K562 (cell line): ENCODE measurements around the gene STON2. TPM values are rescaled to one million over a fixed set of nuclear protein-coding genes. Genes with fewer than 3 reads are reported as not detected.

ENCODE experiments used
- ATF1 ChIP-seq, 2 experiments: fragments of 450-650 bp in 1 of 2; IDR thresholded peaks; 2 replicates each; pipeline ENCODE4 v1.6.1; 2016; ENCODE audit warnings: missing compliant biosample characterization in 1 of 2, missing genetic modification characterization in 1 of 2
- BHLHE40 ChIP-seq: IDR thresholded peaks from 2 replicates; pipeline ENCODE4 v1.6.1; 2011; ENCODE audit warnings: low read length, improper control_type of control experiment
- EP400 ChIP-seq: fragments of 450-650 bp; IDR thresholded peaks from 2 replicates; pipeline ENCODE4 v1.6.1; 2017; ENCODE audit warnings: antibody characterized with exemption, mild to moderate bottlenecking, moderate library complexity
- HOXB6 ChIP-seq: fragments of 250-450 bp; sonication (Bioruptor Pico); IDR thresholded peaks from 2 replicates; pipeline ENCODE4 v1.5.1; 2022; ENCODE audit warnings: mild to moderate bottlenecking, borderline replicate concordance
- KLF1 ChIP-seq: fragments of 450-650 bp; IDR thresholded peaks from 2 replicates; pipeline ENCODE4 v1.6.1; 2016; ENCODE audit warnings: missing genetic modification characterization, missing compliant biosample characterization
- KLF16 ChIP-seq: IDR thresholded peaks from 2 replicates; pipeline ENCODE4 v1.6.1; 2016; ENCODE audit warnings: antibody characterized with exemption
- MCM7 ChIP-seq, 2 experiments: fragments of 450-650 bp; IDR thresholded peaks; 2 replicates each; pipeline ENCODE4 v1.6.1; 2016 to 2018
- MIER1 ChIP-seq: fragments of 450-650 bp; IDR thresholded peaks from 2 replicates; pipeline ENCODE4 v1.6.1; 2016; ENCODE audit warnings: antibody characterized with exemption, mild to moderate bottlenecking, low read depth
- NCOA2 ChIP-seq, 2 experiments: fragments of 450-650 bp; IDR thresholded peaks; 2 replicates each; pipeline ENCODE4 v1.6.1; 2018; ENCODE audit warnings: mild to moderate bottlenecking in 2 of 2, moderate library complexity in 1 of 2; ENCODE audit not compliant: partially characterized antibody in 2 of 2
- NFYB ChIP-seq: IDR thresholded peaks from 2 replicates; pipeline ENCODE4 v1.6.1; 2011; ENCODE audit warnings: mild to moderate bottlenecking, moderate library complexity; ENCODE audit not compliant: insufficient read length; ENCODE audit errors: extremely low read depth
- POU5F1 ChIP-seq: fragments of 150-350 bp; IDR thresholded peaks from 2 replicates; pipeline ENCODE4 v1.6.1; 2014; ENCODE audit warnings: borderline replicate concordance, low read length, low read depth, mild to moderate bottlenecking; ENCODE audit not compliant: partially characterized antibody
- RB1 ChIP-seq: fragments of 450-650 bp; IDR thresholded peaks from 2 replicates; pipeline ENCODE4 v1.6.1; 2017; ENCODE audit warnings: low read depth, mild to moderate bottlenecking
- SMC3 ChIP-seq: conservative IDR thresholded peaks from 2 replicates; pipeline ENCODE4 v1.6.1; 2011; ENCODE audit warnings: low read depth, low read length, improper control_type of control experiment; ENCODE audit not compliant: insufficient read depth
- ZBTB8A ChIP-seq: fragments of 450-650 bp; IDR thresholded peaks from 2 replicates; pipeline ENCODE4 v1.6.1; 2018; ENCODE audit warnings: mild to moderate bottlenecking, moderate library complexity; ENCODE audit not compliant: partially characterized antibody
- ZNF174 ChIP-seq: fragments of 250-450 bp; sonication (Bioruptor Pico); IDR thresholded peaks from 2 replicates; pipeline ENCODE4 v1.4.0; 2020; ENCODE audit warnings: mild to moderate bottlenecking
- ZNF830 ChIP-seq: fragments of 250-450 bp; sonication (Bioruptor Pico); IDR thresholded peaks from 2 replicates; pipeline ENCODE4 v1.5.0; 2021; ENCODE audit warnings: mild to moderate bottlenecking
- polyA plus RNA-seq, 8 experiments: library from polyadenylated mRNA; depleted of rRNA in 4 of 8; stranded (reverse) in 5 of 8; unstranded in 3 of 8; fragments of >200 nt; fragmentation: Nextera tagmentation in 2 of 8; fragmentation: Illumina TruSeq in 1 of 8; extraction: Ambion mirVana in 2 of 8; extraction: Trizol in 1 of 8; gene quantifications; 2 replicates each; pipeline versions ENCODE4 v1.2.1 to v1.2.3, GENCODE V29; 2011 to 2014; ENCODE audit warnings: inconsistent platforms in 1 of 8, missing spikeins in 1 of 8
- total RNA-seq, 7 experiments: library from RNA; depleted of rRNA in 6 of 7; stranded (reverse); fragments of >200 nt in 6 of 7; fragmentation: Illumina TruSeq in 2 of 7; extraction: Trizol in 2 of 7; gene quantifications; 2 replicates each; pipeline versions ENCODE4 v1.2.1 to v1.2.3, GENCODE V29; 2011 to 2021; ENCODE audit warnings: low replicate concordance in 1 of 7
- TF ChIP-seq, protein P1 (sequence below), 2 experiments: fragments of 450-650 bp in 1 of 2; IDR thresholded peaks; 2 replicates each; pipeline ENCODE4 v1.6.1; 2011 to 2017; ENCODE audit warnings: low read depth in 2 of 2, antibody characterized with exemption in 1 of 2, borderline replicate concordance in 1 of 2, low read length in 1 of 2, mild to moderate bottlenecking in 1 of 2, mixed read lengths in 1 of 2; ENCODE audit not compliant: control insufficient read depth in 1 of 2
- TF ChIP-seq, protein P2 (sequence below): fragments of 450-650 bp; formaldehyde crosslinking; IDR thresholded peaks from 2 replicates; pipeline ENCODE4 v1.4.0; 2022; ENCODE audit warnings: missing genetic modification characterization
- TF ChIP-seq, protein P3 (sequence below): fragments of 250-450 bp; sonication (Bioruptor Pico); IDR thresholded peaks from 2 replicates; pipeline ENCODE4 v1.5.0; 2022; ENCODE audit warnings: mild to moderate bottlenecking
- TF ChIP-seq, protein P4 (sequence below): sonication (generic); formaldehyde crosslinking; IDR thresholded peaks from 2 replicates; pipeline ENCODE4 v1.8.0; 2022; ENCODE audit warnings: missing genetic modification reagents, mild to moderate bottlenecking, borderline replicate concordance

STON2 gene
- total and polyA plus RNA-seq, 9 of the 15 experiments (the other 6 are each of a cell fraction or from before 2014, with no cell fraction given): 7.8 to 99.3 (median 53.5) TPM

DNA sequence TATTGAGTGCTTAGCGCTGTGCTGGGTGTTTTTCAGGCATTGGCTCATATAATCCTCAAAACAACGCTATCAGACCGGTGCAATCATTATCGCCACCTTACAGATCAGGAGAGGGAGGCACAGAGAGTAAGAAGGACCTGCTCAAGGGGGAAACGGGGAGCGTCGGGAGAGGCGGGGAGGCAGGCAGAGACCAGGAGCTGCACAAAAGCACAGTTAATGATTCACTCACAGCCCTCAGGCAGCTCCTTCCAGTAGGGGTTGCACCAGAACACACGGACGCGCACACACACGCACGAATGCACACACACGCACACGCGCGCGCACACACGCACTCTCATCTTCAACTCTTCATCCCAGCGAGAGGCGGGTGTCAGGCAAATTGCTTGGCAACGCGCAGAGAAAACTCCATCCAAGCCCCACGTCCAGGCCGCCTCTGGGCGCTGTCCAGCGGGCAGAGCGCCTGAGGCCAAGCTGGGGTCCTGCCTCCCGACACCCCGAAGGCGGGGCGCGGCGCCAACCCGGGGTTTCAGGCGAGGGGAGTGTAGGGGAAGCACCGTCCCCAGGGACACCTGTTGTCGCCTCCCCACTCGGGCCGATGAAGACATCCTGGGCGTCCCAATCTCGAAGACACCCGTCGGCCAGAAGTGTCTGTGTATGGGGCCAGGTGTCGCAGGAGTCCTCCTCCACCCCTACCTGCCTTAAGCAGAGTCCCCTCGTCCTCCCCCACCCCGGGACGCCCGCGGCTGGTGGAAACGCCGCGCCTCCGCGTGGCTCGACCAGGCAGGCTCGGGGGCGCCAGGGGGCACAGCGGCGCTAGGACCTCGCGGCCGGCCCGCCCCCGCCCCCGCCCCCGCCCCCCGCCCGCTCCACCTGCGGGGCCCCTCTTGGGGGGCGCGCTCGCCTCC is 35.5 kb upstream of the STON2 start (continued):
- TF ChIP-seq HOXB6 (no peak), ATF1 (CRISPR knock-in tag; IDR thresholded peaks at IDR 0.05) (no peak), ATF1 (tag; IDR thresholded peaks at IDR 0.05) (0 out of 2 replicates have a peak, but pooled peaks have one; percentile 10), MIER1 (peak; percentile 86), KLF16 (no peak), POU5F1 (no peak), MCM7 (IDR thresholded peaks at IDR 0.05) (no peak), ZNF174 (CRISPR knock-in tag) (no peak), NFYB (no peak), RB1 (0 out of 2 replicates have a peak, but pooled peaks have one; percentile 31), EP400 (no peak; the same call in 1 of the 2 replicates), KLF1 (tag) (no peak), ZBTB8A (no peak), BHLHE40 (no peak), NCOA2 (IDR thresholded peaks at IDR 0.05; ENCODE audit: partially characterized antibody in 2 of 2) (no peak), SMC3 (no peak), ZNF830 (CRISPR knock-in tag) (no peak)
- TF ChIP-seq, protein P1, sequence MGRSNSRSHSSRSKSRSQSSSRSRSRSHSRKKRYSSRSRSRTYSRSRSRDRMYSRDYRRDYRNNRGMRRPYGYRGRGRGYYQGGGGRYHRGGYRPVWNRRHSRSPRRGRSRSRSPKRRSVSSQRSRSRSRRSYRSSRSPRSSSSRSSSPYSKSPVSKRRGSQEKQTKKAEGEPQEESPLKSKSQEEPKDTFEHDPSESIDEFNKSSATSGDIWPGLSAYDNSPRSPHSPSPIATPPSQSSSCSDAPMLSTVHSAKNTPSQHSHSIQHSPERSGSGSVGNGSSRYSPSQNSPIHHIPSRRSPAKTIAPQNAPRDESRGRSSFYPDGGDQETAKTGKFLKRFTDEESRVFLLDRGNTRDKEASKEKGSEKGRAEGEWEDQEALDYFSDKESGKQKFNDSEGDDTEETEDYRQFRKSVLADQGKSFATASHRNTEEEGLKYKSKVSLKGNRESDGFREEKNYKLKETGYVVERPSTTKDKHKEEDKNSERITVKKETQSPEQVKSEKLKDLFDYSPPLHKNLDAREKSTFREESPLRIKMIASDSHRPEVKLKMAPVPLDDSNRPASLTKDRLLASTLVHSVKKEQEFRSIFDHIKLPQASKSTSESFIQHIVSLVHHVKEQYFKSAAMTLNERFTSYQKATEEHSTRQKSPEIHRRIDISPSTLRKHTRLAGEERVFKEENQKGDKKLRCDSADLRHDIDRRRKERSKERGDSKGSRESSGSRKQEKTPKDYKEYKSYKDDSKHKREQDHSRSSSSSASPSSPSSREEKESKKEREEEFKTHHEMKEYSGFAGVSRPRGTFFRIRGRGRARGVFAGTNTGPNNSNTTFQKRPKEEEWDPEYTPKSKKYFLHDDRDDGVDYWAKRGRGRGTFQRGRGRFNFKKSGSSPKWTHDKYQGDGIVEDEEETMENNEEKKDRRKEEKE (IDR thresholded peaks at IDR 0.05; ENCODE audit: borderline replicate concordance in 1 of 2, control insufficient read depth in 1 of 2, low read depth in 2 of 2, low read length in 1 of 2): no peak
- TF ChIP-seq, protein P2, sequence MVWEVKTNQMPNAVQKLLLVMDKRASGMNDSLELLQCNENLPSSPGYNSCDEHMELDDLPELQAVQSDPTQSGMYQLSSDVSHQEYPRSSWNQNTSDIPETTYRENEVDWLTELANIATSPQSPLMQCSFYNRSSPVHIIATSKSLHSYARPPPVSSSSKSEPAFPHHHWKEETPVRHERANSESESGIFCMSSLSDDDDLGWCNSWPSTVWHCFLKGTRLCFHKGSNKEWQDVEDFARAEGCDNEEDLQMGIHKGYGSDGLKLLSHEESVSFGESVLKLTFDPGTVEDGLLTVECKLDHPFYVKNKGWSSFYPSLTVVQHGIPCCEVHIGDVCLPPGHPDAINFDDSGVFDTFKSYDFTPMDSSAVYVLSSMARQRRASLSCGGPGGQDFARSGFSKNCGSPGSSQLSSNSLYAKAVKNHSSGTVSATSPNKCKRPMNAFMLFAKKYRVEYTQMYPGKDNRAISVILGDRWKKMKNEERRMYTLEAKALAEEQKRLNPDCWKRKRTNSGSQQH (CRISPR knock-in tag): no peak
- TF ChIP-seq, protein P3, sequence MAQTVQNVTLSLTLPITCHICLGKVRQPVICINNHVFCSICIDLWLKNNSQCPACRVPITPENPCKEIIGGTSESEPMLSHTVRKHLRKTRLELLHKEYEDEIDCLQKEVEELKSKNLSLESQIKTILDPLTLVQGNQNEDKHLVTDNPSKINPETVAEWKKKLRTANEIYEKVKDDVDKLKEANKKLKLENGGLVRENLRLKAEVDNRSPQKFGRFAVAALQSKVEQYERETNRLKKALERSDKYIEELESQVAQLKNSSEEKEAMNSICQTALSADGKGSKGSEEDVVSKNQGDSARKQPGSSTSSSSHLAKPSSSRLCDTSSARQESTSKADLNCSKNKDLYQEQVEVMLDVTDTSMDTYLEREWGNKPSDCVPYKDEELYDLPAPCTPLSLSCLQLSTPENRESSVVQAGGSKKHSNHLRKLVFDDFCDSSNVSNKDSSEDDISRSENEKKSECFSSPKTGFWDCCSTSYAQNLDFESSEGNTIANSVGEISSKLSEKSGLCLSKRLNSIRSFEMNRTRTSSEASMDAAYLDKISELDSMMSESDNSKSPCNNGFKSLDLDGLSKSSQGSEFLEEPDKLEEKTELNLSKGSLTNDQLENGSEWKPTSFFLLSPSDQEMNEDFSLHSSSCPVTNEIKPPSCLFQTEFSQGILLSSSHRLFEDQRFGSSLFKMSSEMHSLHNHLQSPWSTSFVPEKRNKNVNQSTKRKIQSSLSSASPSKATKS: no peak
- TF ChIP-seq, protein P4, sequence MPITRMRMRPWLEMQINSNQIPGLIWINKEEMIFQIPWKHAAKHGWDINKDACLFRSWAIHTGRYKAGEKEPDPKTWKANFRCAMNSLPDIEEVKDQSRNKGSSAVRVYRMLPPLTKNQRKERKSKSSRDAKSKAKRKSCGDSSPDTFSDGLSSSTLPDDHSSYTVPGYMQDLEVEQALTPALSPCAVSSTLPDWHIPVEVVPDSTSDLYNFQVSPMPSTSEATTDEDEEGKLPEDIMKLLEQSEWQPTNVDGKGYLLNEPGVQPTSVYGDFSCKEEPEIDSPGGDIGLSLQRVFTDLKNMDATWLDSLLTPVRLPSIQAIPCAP (CRISPR knock-in tag): no peak
